ENCODE results near the gene PXT1.

Gene PXT1

DNA sequence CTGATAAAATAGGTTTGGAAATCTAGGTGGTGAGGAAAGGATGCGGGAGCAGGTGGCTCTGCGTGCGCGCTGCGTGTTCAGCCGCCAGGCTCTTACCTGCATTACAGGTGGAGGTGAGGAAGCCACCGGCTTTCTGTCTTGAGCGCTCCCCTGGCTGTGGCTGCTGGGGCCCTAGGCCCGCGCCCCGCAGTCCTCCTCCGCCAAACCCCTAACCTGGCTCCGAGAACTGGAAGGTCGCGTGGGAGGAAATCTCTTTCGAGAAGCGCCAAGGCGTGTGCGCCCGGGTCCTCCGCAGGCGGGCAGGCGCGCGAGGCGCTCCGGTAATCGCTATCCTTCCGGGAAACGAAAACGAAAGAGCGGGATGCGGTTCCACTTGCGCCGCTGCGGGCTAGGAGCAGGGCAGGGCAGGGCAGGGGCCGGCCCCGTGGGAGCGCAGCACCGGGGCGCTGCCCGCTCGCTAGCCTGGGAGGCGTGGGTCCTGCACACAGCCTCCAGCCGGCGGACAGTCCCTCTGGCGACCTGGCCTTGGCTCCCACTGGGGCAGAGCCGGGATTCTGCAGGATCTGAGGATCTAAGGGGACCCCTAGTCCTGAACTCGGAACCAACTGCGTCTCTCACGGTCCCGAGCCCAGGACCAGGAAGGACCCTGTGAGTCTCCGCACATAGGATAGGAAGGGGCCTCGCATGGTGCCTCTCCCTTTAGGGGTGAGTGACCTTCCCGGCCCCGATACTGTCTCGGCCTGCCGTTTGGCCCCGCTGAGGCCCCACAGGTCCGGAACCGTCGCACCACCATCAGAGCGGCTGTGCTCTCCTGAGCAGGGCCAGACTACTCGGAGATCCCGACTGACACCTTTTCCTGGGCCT, 55.0 kb downstream of the PXT1 start, which contains the start of gene ETV7:
Gene ETV7 (minus strand): TSS at position 230 of the 864 bp plus-strand sequence. CDS start 128 bp downstream, at position 102.
- peak; percentile 26 for DNase-seq (ENCODE audit: low read depth)

DNA sequence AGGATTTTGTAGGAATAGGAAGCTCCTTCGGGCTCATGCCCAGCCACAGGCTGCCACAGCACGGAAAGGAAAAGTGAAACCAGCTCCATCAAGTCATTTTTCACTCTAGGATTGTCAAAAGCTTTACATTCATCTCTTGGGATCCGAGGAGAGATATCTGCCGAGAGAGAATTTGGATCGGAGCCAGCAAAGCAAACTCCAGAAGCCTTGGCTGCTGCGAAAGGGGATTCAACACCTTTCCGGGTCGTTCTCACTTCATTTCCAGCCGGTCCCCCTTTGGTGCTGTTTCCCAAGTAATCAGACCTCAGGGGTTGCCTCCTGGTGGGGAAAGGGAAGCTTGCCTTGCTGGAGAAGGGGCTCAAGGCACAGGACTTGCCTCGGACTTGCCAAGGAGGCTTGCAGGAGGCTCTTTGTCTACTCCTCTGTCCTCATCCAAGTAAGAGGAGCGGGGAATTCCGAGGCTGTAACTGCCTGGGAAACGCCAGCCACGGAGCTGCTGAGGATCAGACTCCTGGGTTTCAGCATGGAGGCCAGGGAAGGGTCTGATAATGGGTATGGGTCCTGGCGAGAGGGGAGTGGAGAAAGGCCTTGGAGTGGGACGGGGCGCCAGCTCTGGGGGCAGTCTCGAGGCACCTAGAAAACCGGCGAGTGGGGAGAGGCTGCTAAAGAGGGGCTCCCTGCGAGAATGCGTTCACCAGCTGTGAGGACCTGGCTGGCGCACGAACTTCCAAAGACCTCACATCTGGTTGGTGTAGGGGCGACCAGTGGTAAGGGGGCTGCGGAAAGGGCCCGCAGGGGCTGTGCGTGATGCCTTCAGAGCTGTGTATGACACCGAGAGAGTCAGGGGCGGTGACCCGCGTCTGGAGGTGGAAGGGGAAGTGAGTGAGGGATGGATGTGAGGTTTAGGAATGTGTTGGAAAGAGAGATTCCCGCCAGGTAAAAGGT, 55.9 kb downstream of the PXT1 start:
- DNase-seq (ENCODE audit: low read depth), result peak; percentile 59

DNA sequence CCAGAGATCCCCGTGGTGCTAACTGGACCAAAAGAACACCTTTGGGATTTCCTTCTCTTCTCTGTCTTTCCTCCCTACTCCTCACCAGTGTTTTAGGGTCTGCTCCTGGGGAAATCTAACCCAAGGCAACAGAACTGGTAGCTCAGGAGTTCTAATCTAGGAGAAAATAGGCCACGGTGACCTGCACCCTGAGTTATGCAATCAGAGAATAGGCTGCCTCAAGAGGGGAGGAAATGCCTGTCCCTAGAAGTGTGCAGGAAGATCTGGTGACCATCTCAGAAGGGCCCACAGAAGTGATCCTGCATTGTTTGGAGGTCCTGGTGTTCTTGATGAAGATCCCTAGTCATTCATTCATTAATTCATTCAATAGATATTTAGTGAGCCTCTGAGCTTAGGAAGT, 58.6 kb downstream of the PXT1 start:
- DNase-seq (ENCODE audit: low read depth), result no peak

DNA sequence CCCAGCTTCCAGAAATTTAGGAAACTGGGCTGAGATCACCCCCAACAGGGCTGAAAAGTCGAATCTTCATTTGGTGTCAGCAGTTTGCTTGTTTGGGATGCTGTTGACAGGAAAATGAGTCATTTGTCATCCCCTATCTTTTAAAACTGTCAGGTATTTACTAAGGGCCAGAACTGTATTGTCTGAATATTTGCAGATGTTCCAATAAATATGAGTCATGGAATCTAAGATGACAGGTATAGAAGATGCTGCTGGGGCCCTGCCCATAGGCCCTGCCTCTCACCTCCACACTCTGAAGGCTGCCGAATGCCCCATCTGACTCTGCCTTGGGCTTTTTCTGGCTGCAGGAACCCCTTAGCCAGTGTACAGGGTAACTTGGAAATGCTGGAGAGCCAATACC, 59.0 kb downstream of the PXT1 start:
- no peak for DNase-seq (ENCODE audit: low read depth)

DNA sequence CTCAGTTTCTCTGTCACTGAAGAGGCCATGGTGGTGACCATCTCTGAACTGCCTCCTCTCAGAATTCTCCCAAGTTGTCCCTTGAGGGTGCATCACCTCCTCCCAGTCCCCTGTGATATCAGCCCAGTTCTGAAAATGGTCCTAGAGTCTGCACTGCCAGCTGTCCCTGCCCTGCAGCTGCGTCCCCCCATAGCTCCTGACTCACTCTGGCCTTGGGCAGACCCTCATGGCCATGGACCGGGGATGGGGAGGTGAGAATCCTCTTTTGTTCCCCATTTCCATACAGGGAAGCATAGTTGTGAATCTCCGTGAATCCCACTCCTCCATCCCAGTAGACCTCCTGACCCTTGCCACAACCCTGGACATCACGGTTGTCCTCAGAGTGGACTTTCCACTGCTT, 59.7 kb downstream of the PXT1 start:
- DNase-seq (ENCODE audit: low read depth), result no peak

DNA sequence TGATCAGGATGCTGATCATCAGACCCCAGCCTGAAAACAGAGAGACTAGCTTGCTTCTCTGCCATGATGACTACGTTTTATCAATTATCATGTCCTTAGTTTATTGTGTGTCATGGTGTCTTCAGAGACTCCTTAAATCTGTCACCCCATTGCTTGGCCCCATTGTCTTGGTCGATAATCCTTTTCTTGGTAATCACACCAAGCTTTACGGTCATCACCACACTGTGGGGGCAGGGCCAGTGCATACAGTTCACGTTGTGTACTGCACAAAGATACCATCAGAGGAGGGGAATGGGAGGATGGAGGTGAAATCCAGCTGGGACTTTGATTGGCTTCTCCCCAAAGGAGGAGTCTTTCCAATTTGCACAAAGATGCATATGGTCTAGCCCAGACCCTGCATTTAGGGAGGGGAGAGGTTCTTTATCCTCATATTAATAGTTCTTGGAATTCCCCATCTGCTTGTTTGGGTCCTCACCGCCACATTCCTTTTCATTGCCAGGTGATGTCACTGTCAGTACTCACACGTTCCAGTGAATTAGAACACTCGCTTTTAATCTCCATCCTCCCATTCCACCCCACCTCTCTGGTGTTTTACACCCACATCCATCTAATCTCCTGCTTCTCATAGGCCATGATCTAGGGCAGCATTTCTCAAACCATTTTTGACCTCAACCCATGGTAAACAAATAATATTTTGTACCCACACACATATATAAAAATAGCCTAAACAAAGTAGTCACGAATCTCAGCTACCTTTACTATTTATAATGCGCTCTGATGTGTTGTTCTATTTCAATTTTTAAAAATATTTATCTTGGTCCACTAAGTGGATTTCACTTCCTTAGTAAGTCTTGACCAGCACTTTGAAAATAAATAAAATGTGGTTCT, 60.9 kb downstream of the PXT1 start:
- DNase-seq (ENCODE audit: low read depth), result no peak

DNA sequence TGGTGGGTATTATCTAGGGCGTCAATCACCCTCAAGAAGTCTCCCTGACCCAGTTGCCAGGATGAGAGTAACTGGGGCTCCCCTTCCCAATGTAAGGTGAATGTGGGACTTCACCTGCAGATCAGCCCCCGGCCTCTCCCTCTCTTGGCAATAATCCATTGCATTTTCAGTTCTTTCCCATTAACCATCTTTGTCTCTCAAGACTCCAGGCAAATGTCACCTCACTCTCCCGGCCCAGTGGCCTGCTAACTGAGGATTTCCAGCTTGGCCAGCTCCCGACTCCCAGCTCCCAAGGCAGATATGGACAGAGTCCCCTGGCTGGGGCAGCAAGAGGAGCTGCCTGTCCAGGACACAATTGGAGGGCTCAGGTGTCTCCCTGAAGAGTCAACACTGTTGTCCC, 62.5 kb downstream of the PXT1 start:
- no peak for DNase-seq (ENCODE audit: low read depth)

DNA sequence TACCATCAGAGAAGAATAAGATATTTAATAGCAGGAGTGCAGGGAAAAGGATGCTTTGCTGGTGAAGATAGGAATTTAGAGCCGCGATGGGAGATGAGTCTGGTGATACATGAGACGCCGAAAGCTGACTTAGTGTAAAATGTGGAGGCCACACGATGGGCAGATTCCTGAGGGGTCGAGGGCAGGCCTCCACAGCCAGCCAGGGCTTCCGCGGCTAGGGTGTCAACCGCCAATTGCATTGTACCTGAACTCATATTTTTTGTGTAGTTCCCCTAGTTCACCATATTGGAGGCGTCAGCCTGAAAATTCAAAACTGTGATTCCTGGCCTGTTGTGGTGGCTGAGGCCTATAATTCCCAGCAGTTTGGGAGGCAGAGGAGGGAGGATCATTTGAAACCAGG, 63.7 kb downstream of the PXT1 start:
- DNase-seq (ENCODE audit: low read depth), result no peak

DNA sequence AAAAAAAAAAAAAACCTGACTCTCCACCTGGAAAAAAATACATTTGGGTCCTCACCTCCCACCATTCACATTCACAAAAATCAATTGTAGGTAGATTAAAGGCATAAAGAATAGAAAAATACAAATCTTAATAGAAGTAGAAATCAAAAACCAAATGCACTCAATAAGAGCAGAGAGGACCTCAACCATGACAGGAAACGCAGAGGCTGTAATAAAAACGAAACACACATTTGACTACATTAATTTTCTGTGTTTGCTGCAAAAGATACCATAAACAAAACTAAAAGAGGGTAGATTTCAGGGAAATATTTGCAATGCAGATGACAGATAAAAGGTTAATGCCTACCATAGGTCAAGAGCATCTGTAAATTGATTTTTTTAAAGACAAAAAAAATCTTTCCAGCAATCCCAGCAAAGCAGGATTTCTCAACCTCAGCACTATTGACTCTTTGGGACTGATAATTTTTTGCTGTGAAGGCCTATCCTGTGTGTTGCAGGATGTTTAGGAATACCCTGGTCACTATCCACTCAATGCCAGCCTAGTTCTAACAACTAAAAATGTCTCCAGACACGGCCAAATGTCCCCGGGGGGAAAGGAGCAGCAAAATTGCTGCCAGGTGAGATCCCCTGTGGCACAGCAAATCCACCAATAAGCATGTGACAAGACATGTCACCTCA, 64.3 kb downstream of the PXT1 start:
- no peak for DNase-seq (ENCODE audit: low read depth)

DNA sequence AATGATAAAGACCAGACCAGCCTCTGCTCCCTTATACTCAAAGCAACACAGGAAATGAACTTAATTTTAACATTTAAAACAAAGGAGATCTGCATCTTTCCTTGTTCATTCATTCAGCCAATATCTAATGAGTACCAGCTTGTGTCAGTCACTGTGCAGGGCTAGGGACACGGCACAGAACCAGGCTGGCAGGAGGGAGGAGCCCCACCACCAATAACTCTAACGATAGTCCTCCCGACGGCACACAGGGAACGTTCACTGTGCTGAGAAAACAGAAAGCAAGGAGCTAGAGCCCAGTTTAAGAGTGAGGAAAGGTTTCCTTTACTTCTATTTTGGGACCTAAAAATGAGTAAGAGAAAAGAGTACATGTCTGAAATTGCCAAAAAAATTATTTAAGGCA, 65.1 kb downstream of the PXT1 start:
- DNase-seq (ENCODE audit: low read depth), result no peak

DNA sequence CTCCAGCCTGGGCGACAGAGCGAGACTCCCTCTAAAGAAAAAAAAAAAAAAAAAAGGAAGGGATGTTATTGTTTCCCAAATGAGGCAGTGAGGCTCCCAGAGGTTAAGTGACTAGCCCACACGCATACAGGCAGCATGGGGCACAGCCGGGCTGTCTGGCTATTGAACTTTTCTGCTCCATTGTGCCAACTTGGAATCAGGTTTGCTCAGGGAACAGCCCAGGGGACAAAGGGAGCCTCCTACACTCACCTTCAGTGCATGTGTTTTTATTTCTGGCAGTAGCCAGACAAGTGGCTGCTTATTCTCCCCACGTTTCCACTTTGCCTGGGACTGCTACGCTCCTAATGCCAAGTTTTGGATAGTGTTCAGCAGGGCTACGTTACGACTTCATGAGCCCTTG, 65.9 kb downstream of the PXT1 start:
- DNase-seq (ENCODE audit: low read depth), result no peak

DNA sequence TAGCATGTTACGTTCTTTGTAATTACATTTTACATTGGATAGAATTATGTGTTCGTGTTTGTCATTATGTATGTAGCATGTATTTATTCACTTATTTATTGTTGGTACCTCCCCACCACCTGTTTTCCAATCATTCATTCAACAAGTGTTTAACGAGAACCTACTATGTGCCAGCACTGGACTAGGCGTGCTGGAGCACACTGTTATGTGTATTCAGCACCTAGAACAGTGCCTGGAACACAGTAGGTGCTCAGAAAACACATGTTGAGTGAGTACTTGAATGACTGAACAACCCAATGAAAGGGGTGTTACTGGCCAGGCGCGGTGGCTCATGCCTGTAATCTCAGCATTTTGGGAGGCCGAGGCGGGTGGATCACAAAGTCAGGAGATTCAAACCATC, 66.5 kb downstream of the PXT1 start:
- DNase-seq (ENCODE audit: low read depth), result no peak

DNA sequence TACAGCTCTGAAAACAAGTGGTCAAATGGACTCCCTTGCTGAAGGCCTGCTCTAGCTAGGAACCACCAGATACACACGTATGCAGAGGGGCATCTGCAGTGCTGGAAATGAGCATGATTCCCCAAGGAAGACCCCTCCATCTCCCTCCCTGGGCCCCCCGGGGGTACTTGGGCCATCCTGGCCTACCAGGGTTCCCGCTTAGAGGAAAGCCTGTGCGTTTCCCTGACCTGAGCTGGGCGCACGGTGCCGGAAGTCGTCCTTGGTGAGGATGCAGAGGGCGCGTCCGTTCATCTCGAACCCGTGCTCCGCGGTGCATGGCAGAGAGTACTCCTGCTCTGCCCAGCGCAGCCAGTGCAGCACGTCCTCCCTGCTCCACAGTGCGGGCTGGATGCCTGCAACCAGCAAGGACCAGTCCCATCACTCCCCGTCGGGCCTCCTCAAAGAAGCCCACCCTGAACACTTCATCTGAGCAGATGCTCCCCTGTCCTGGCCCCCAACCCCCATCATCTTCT, 67.0 kb downstream of the PXT1 start:
- DNase-seq (ENCODE audit: low read depth), result no peak

DNA sequence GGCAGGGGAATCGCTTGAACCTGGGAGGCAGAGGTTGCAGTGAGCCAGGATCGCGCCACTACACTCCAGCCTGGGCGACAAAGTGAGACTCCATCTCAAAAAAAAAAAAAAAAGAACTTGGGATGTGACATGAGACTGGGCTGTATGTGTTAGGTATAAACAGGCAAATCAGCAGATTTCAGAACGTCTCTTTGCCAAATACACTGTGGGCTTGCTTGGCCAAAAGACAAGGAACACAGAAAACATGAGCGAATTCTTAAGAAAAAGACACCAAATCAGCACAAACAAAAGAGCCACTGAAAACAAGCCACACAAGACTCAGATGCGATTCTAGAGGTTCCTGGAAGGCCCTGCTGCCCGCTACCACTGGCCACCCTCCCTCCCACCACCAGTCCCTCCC, 67.7 kb downstream of the PXT1 start:
- no peak for DNase-seq (ENCODE audit: low read depth)

DNA sequence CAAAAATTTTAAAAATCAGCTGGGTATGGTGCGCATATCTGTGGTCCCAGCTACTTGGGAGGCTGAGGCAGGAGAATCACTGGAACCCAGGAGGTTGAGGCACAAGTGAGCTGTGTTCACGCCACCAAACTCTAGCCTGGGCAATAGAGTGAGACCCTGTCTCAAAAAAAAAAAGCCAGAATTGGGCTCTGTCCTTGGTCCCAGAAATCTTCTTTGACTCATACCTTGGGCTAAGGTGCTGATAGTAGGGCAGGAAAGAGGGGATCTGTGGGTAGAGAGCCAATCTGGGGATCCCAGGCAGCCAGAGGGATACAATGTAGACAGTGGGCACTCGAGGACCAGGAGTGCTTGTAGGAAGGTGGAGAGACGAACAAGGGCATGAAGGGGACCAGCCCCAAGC, 68.5 kb downstream of the PXT1 start:
- no peak for DNase-seq (ENCODE audit: low read depth)

DNA sequence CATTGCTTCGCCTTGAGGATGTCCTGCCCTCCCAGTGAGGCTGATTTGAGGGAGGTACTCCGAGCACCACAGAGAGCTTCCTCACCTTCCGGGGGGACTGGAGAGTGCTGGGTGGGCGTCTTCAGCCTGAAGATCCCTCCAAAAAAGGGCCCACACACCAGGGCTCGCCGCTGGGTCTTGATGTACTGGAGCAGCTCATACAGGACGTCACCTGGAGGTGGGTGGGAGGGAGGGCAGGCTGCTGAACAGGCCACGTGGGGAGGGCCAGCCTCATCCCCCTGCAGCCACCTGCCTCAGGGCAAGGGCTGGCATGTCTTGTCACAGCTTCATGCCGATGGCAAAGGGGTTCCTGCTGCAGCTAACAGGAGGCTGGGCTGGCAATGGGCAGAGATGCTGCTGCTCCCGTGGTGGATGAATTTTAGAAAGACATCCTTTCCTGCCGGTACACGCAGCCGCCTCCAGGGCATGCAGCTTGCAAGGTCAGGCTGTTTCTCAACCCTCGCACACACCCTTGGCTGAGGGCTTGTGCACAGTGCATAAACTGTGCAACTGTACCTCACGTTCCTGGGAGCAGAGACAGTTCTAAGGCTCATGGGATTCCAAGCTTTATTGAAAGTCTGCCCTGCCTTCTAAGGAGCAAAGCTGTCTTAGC, 69.2 kb downstream of the PXT1 start:
- peak; percentile 31 for DNase-seq (ENCODE audit: low read depth)

DNA sequence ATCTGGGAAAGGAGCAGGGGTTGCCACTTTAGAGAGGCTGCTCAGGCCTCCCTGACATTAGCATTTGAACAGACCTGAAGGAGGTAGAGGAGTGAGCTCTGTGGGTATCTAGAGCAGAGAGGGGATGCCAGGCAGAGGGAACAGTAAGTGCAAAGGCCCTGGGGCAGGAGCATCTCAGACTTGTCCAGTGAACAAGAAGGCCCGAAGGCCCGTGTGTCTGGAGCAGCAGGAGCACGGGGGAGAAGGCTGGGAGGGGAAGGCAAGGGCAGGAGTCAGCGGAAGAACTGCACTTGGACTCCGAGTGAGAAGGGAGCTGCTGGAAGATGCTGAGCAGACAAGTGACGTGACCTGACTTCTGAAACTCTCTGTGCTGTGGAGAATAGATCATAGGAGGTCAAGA, 70.6 kb downstream of the PXT1 start:
- DNase-seq (ENCODE audit: low read depth), result no peak

DNA sequence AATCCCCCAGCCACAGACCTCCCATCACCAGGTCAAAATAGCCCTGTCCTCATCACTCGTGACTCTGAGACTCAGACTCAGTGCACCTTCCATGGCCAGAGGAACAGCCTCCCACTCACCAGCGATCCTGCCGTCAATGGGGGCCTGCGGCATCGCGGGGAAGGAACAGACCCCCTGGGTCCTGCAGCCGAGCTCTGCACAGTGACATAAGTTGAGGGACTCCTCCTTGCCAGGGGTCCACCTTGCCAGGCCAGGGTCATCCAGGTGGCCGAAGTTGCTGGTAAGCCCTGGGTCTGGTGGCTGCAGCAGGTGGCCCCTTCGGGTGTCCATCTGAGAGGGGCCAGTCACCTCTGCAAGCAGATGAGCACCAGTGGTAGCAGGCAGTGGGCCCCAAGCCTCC, 71.4 kb downstream of the PXT1 start:
- DNase-seq (ENCODE audit: low read depth), result no peak

DNA sequence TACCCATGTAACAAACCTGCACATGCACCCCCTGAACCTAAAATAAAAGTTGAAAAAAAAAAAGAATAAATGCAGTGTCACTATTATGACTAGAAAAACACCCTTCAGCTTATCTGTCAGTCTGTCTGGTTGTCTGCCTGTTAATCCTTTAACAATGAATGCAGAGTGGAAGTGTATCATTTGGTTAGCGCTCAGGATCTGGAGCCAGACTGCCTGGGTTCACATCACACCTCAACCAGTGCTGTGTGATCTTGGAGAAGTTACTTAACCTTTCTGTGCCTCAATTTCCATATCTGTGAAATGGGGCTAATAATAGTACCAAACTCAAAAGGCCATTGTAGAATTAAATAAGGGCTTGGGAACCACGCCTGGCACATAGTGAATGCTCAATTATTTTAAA, 72.0 kb downstream of the PXT1 start:
- DNase-seq (ENCODE audit: low read depth), result no peak
